K562 (cell line): Measurements from ENCODE around the gene SERPINE2. TPM values are rescaled to one million over a fixed set of nuclear protein-coding genes. Genes with fewer than 3 reads are reported as not detected.

Experiments used
- ATAC-seq: fragments of 200-7000 bp; cut with Tn5 transposase; 3 replicates; pipeline ENCODE4 v1.9.1; 2020; ENCODE audit warnings: moderate library complexity
- BruUV-seq: library from RNA; stranded (reverse); fragments of 400-500 nt; replicated peaks from 2 replicates; lab custom pipeline; 2021; lab: Mats Ljungman, UMichigan
- CTCF ChIA-PET: fragments of 300-600 bp; formaldehyde crosslinking; extraction: SDS; loops from one replicate; lab custom pipeline; 2021; ENCODE audit warnings: low intra/inter-chr PET ratio; lab: Yijun Ruan, JAX
- POLR2A ChIA-PET: fragments of 300-600, 350-650 bp; sonication (Branson Sonifier 250); formaldehyde crosslinking; extraction: SDS; loops from one replicate; lab custom pipeline; 2021; ENCODE audit warnings: antibody characterized with exemption, inconsistent platforms; lab: Yijun Ruan, JAX
- DNase-seq, 4 experiments: peaks; one replicate each; pipeline versions ENCODE4 v3.0.0 to v3.0.0-alpha.2; 2011 to 2018; ENCODE audit warnings: low spot score in 3 of 4, mixed read lengths in 3 of 4; ENCODE audit errors: extremely low read depth in 1 of 4
- FAIRE-seq: peaks from 2 replicates; lab custom pipeline; 2011; peaks lifted over from hg19 to GRCh38; lab: Jason Lieb, UNC
- H2AFZ ChIP-seq: 2 replicates; pipeline ENCODE4 v1.6.0; 2011; ENCODE audit warnings: low read depth, low read length, control low read depth, inconsistent platforms
- H3K27ac ChIP-seq: fragments of 200-600 bp; 3 replicates; pipeline ENCODE4 v1.8.0; 2011; ENCODE audit warnings: low read depth, mild to moderate bottlenecking, control low read depth, inconsistent platforms, low read length, moderate library complexity, mixed read lengths; ENCODE audit errors: extremely low read depth
- H3K27me3 ChIP-seq, 2 experiments: fragments of 300-600 bp in 1 of 2; 2 replicates in 1 of 2; 3 replicates in 1 of 2; pipeline versions ENCODE4 v1.6.0 to v1.8.0; 2011; ENCODE audit warnings: inconsistent platforms in 2 of 2, low read length in 2 of 2, mild to moderate bottlenecking in 1 of 2, mixed read lengths in 1 of 2, moderate library complexity in 1 of 2; ENCODE audit not compliant: control insufficient read depth in 2 of 2, insufficient read depth in 2 of 2
- H3K36me3 ChIP-seq: fragments of 300-600 bp; 3 replicates; pipeline ENCODE4 v1.8.0; 2011; ENCODE audit warnings: mild to moderate bottlenecking, low read length, inconsistent platforms; ENCODE audit not compliant: control insufficient read depth, insufficient read depth
- H3K4me1 ChIP-seq, 2 experiments: fragments of 200-600 bp in 1 of 2; replicated peaks in 1 of 2; 2 replicates in 1 of 2; 3 replicates in 1 of 2; pipeline versions ENCODE4 v1.5.1 to v1.8.0; 2011; ENCODE audit warnings: inconsistent platforms in 2 of 2, low read length in 2 of 2, mild to moderate bottlenecking in 1 of 2, mixed read lengths in 1 of 2, moderate library complexity in 1 of 2; ENCODE audit not compliant: control insufficient read depth in 2 of 2, insufficient read depth in 2 of 2
- H3K4me2 ChIP-seq: 2 replicates; pipeline ENCODE4 v1.6.1; 2011; ENCODE audit warnings: low read length, control low read depth, inconsistent platforms, mixed read lengths; ENCODE audit not compliant: insufficient read depth
- H3K4me3 ChIP-seq: fragments of 200-600 bp; sonication (generic), shearing (Covaris generic); 2 replicates; pipeline ENCODE4 v1.5.1; 2016; ENCODE audit warnings: control low read depth, inconsistent platforms
- H3K79me2 ChIP-seq: fragments of 200-600 bp; 3 replicates; pipeline ENCODE4 v1.8.0; 2011; ENCODE audit warnings: low read length, inconsistent platforms; ENCODE audit not compliant: control insufficient read depth, insufficient read depth
- H3K9ac ChIP-seq, 2 experiments: 2 replicates each; pipeline versions ENCODE4 v1.6.0 to v1.6.1; 2011; ENCODE audit warnings: low read depth in 2 of 2, low read length in 2 of 2, control low read depth in 1 of 2, inconsistent platforms in 1 of 2, mild to moderate bottlenecking in 1 of 2, mixed read lengths in 1 of 2; ENCODE audit not compliant: insufficient read depth in 1 of 2
- H3K9me1 ChIP-seq: one replicate; pipeline ENCODE4 v1.6.0; 2011; ENCODE audit warnings: inconsistent platforms, mild to moderate bottlenecking, low read length, moderate library complexity; ENCODE audit not compliant: control insufficient read depth, insufficient read depth
- H3K9me3 ChIP-seq: replicated peaks from 2 replicates; pipeline ENCODE4 v1.5.1; 2011; ENCODE audit warnings: low read depth, low read length, inconsistent platforms; ENCODE audit not compliant: control insufficient read depth, insufficient read depth
- H4K20me1 ChIP-seq: replicated peaks from 2 replicates; pipeline ENCODE4 v1.6.1; 2011; ENCODE audit warnings: low read length, inconsistent platforms, mixed read lengths; ENCODE audit not compliant: control insufficient read depth, insufficient read depth
- ARHGAP35 ChIP-seq: fragments of 450-650 bp; IDR thresholded peaks from 2 replicates; pipeline ENCODE4 v1.6.1; 2018; ENCODE audit not compliant: partially characterized antibody
- BRD9 ChIP-seq: fragments of 450-650 bp; IDR thresholded peaks from 2 replicates; pipeline ENCODE4 v1.6.1; 2018; ENCODE audit warnings: low read depth; ENCODE audit not compliant: partially characterized antibody
- CCNT2 ChIP-seq: IDR thresholded peaks from 2 replicates; pipeline ENCODE4 v1.6.1; 2011; ENCODE audit warnings: borderline replicate concordance, low read depth, mild to moderate bottlenecking, moderate library complexity, mixed read lengths, low read length; ENCODE audit not compliant: insufficient read length; ENCODE audit errors: extremely low read depth
- DDX20 ChIP-seq: fragments of 450-650 bp; IDR thresholded peaks from 2 replicates; pipeline ENCODE4 v1.6.1; 2016; ENCODE audit warnings: missing genetic modification characterization, low read depth, mild to moderate bottlenecking, missing compliant biosample characterization, moderate library complexity
- EGR1 ChIP-seq: fragments of 450-650 bp; conservative IDR thresholded peaks from 2 replicates; pipeline ENCODE4 v1.6.1; 2017; ENCODE audit warnings: mild to moderate bottlenecking
- ERF ChIP-seq: fragments of 450-650 bp; formaldehyde crosslinking; IDR thresholded peaks from 2 replicates; pipeline ENCODE4 v1.4.0; 2020; ENCODE audit warnings: mild to moderate bottlenecking, mixed read lengths
- ESRRB ChIP-seq: fragments of 250-450 bp; sonication (Bioruptor Pico); IDR thresholded peaks from 2 replicates; pipeline ENCODE4 v1.5.0; 2020; ENCODE audit warnings: mild to moderate bottlenecking, moderate library complexity, borderline replicate concordance
- HMGN3 ChIP-seq: IDR thresholded peaks from 2 replicates; pipeline ENCODE4 v1.6.1; 2011; ENCODE audit warnings: borderline replicate concordance, low read depth, mild to moderate bottlenecking, mixed read lengths, low read length; ENCODE audit not compliant: insufficient read length; ENCODE audit errors: extremely low read depth
- KLF10 ChIP-seq: fragments of 250-450 bp; sonication (Bioruptor Pico); IDR thresholded peaks from 2 replicates; pipeline ENCODE4 v1.6.1; 2021; ENCODE audit warnings: matching md5 sums
- MCM5 ChIP-seq: fragments of 450-650 bp; IDR thresholded peaks from 2 replicates; pipeline ENCODE4 v1.6.1; 2016; ENCODE audit warnings: low read depth
- STAT6 ChIP-seq: sonication (generic); formaldehyde crosslinking; IDR thresholded peaks from 2 replicates; pipeline ENCODE4 v1.8.1; 2023; ENCODE audit warnings: mild to moderate bottlenecking, missing genetic modification reagents
- ZNF586 ChIP-seq: fragments of 450-650 bp; formaldehyde crosslinking; conservative IDR thresholded peaks from 2 replicates; pipeline ENCODE4 v1.4.0; 2020; ENCODE audit warnings: mild to moderate bottlenecking, moderate library complexity
- ZNF830 ChIP-seq: fragments of 250-450 bp; sonication (Bioruptor Pico); IDR thresholded peaks from 2 replicates; pipeline ENCODE4 v1.5.0; 2021; ENCODE audit warnings: mild to moderate bottlenecking
- ZSCAN29 ChIP-seq: fragments of 450-650 bp; IDR thresholded peaks from 2 replicates; pipeline ENCODE4 v1.6.1; 2017
- WGBS: fragments of 100-300 bp; shearing (Covaris generic); methylation state at CpG from one replicate; pipeline ENCODE4 v1.1.6; 2016; ENCODE audit warnings: low coverage, mixed read lengths; ENCODE audit not compliant: insufficient coverage; ENCODE audit errors: missing lambda C conversion rate; 5-methylcytosine and 5-hydroxymethylcytosine counted together
- in situ Hi-C: fragments of 300-500 bp; cut with MboI; formaldehyde crosslinking; loops from 4 replicates; pipeline ENCODE4 v1.15.0; 2018; ENCODE audit warnings: inconsistent platforms, mixed read lengths
- intact Hi-C: fragments of 100-400 bp; cut with micrococcal nuclease; formaldehyde crosslinking; loops from 2 replicates; pipeline ENCODE4 v1.14.2; 2022
- polyA plus RNA-seq, 8 experiments: library from polyadenylated mRNA; depleted of rRNA in 4 of 8; stranded (reverse) in 5 of 8; unstranded in 3 of 8; fragments of >200 nt; fragmentation: Nextera tagmentation in 2 of 8; fragmentation: Illumina TruSeq in 1 of 8; extraction: Ambion mirVana in 2 of 8; extraction: Trizol in 1 of 8; gene quantifications; 2 replicates each; pipeline versions ENCODE4 v1.2.1 to v1.2.3, GENCODE V29; 2011 to 2014; ENCODE audit warnings: inconsistent platforms in 1 of 8, missing spikeins in 1 of 8
- total RNA-seq, 7 experiments: library from RNA; depleted of rRNA in 6 of 7; stranded (reverse); fragments of >200 nt in 6 of 7; fragmentation: Illumina TruSeq in 2 of 7; extraction: Trizol in 2 of 7; gene quantifications; 2 replicates each; pipeline versions ENCODE4 v1.2.1 to v1.2.3, GENCODE V29; 2011 to 2021; ENCODE audit warnings: low replicate concordance in 1 of 7
- TF ChIP-seq, protein P1 (sequence below): fragments of 200-400 bp; formaldehyde crosslinking; IDR thresholded peaks from 2 replicates; pipeline ENCODE4 v1.6.1; 2017; ENCODE audit warnings: mild to moderate bottlenecking, low read depth, low read length, moderate library complexity
- TF ChIP-seq, protein P2 (sequence below): fragments of 450-650 bp; IDR thresholded peaks from one replicate; pipeline ENCODE4 v1.6.1; 2018; ENCODE audit warnings: mild to moderate bottlenecking, moderate library complexity; ENCODE audit not compliant: partially characterized antibody

The SERPINE2 gene
- total and polyA plus RNA-seq, 9 of the 15 experiments (the other 6 are each of a cell fraction or from before 2014, with no cell fraction given): 0.03 to 0.16 (median 0.13) TPM; not detected in 6

GRCh38 chr2:223952280-223952968 lies 86.7 kb downstream of the SERPINE2 start:
- intact Hi-C loops: no loop called here
- H3K79me2 ChIP-seq: peaks cover 2% of the 10 kb centered on the region

More at GRCh38 chr2:223952280-223952968, 86.7 kb downstream of the SERPINE2 start:
- Histone ChIP-seq H3K4me1 (peaks cover 0 to 17% of the 10 kb centered on the region in 2 experiments; a peak in 3 of 5 replicates), H3K4me2 (no peak overlapping the region; the same call in 1 of the 2 replicates), H4K20me1 (no peaks in the 10 kb centered on the region; the same call in 1 of the 2 replicates), H3K9me1 (no peaks in the 10 kb centered on the region), H3K27ac (no peak overlapping the region), H3K4me3 (no peak overlapping the region), H2AFZ (peak overlapping the region; percentile 71), H3K9me3 (no peaks in the 10 kb centered on the region), H3K36me3 (no peaks in the 10 kb centered on the region), H3K27me3 (no peaks in the 10 kb centered on the region), H3K9ac (no peak overlapping the region)
- in situ Hi-C loops: no loop called here
- ChIA-PET POLR2A (no interaction called here), CTCF (no interaction called here)
- TF ChIP-seq CCNT2: no peak
- TF ChIP-seq EGR1: no peak
- no peak for TF ChIP-seq ESRRB (CRISPR knock-in tag)
- TF ChIP-seq DDX20 (tag): no peak
- TF ChIP-seq, protein P1, sequence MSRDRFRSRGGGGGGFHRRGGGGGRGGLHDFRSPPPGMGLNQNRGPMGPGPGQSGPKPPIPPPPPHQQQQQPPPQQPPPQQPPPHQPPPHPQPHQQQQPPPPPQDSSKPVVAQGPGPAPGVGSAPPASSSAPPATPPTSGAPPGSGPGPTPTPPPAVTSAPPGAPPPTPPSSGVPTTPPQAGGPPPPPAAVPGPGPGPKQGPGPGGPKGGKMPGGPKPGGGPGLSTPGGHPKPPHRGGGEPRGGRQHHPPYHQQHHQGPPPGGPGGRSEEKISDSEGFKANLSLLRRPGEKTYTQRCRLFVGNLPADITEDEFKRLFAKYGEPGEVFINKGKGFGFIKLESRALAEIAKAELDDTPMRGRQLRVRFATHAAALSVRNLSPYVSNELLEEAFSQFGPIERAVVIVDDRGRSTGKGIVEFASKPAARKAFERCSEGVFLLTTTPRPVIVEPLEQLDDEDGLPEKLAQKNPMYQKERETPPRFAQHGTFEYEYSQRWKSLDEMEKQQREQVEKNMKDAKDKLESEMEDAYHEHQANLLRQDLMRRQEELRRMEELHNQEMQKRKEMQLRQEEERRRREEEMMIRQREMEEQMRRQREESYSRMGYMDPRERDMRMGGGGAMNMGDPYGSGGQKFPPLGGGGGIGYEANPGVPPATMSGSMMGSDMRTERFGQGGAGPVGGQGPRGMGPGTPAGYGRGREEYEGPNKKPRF: no peak
- no peak for TF ChIP-seq ERF
- no peak for TF ChIP-seq STAT6 (CRISPR knock-in tag)
- no peak for TF ChIP-seq ZNF830 (CRISPR knock-in tag)
- TF ChIP-seq MCM5: no peak
- no peak for TF ChIP-seq ARHGAP35
- TF ChIP-seq BRD9: no peak
- TF ChIP-seq KLF10: no peak
- no peak for TF ChIP-seq ZSCAN29
- no peak for TF ChIP-seq HMGN3
- TF ChIP-seq, protein P2, sequence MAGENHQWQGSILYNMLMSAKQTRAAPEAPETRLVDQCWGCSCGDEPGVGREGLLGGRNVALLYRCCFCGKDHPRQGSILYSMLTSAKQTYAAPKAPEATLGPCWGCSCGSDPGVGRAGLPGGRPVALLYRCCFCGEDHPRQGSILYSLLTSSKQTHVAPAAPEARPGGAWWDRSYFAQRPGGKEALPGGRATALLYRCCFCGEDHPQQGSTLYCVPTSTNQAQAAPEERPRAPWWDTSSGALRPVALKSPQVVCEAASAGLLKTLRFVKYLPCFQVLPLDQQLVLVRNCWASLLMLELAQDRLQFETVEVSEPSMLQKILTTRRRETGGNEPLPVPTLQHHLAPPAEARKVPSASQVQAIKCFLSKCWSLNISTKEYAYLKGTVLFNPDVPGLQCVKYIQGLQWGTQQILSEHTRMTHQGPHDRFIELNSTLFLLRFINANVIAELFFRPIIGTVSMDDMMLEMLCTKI: no peak
- TF ChIP-seq ZNF586 (CRISPR knock-in tag): no peak
- no peak for DNase-seq
- 39% methylated on average over 6 of the region's 6 CpGs for WGBS
- ATAC-seq: peak; percentile 19; the same call in 2 of the 3 replicates
- BruUV-seq: no TSS peak
- peak; percentile 15 for FAIRE-seq
